Glomerular endothelial cell (primary cell): Measurements from ENCODE around the gene NAP1L1. TPM values are rescaled to one million over a fixed set of nuclear protein-coding genes. Genes with fewer than 3 reads are reported as not detected.

ENCODE experiments used
- DNase-seq: peaks from one replicate; pipeline ENCODE4 v3.0.0-alpha.2; 2011; ENCODE audit warnings: low read depth, low spot score; ENCODE audit errors: extremely low read depth
- total RNA-seq: library from RNA; depleted of rRNA; stranded (reverse); fragments of >200 nt; gene quantifications from 2 replicates; pipeline ENCODE4 v1.2.3, GENCODE V29; 2015

Gene NAP1L1
- total RNA-seq: 316 and 362 TPM in 2 replicates

GRCh38 chr12:76083904-76084862 is at the start of gene NAP1L1:
Gene NAP1L1, minus strand, starts transcription at chr12:76084685. Its CDS starts 10,466 bp downstream, at chr12:76074219.
- peak; percentile 82 for DNase-seq

DNA sequence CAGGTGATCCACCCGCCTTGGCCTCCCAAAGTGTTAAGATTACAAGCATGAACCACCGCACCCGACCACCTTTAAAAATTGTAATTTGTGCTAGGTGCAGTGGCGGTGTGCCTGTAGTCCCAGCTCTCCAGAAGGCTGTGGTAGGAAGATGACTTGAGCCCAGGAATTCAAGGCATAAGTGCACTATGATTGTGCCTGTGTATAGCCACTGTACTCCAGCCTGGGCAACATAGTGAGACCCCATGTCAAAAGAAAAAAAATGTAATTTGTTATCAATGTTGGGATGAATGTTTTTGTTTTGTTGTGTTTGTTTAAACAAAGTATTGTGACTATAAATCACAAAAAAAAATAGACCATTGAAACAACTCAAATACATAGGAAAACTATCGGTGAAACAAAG is 43.1 kb upstream of the NAP1L1 start:
- no peak for DNase-seq

DNA sequence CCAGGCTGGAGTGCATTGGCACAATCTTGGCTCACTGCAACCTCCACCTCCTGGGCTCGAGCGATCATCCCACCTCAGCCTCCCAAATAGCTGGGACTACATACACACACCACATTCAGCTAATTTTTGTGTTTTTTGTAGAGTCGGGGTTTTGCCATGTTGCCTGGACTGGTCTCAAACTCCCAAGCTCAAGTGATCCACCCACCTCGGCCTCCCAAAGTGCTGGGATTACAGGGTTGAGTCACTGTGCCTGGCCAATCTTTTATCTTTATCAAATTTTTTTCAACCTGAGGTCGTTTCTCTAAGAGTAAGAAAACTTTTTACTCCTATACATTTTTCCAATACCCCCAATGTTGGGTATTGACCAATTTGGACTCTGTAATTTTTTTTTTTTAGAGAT is 40.0 kb upstream of the NAP1L1 start:
- DNase-seq: no peak

DNA sequence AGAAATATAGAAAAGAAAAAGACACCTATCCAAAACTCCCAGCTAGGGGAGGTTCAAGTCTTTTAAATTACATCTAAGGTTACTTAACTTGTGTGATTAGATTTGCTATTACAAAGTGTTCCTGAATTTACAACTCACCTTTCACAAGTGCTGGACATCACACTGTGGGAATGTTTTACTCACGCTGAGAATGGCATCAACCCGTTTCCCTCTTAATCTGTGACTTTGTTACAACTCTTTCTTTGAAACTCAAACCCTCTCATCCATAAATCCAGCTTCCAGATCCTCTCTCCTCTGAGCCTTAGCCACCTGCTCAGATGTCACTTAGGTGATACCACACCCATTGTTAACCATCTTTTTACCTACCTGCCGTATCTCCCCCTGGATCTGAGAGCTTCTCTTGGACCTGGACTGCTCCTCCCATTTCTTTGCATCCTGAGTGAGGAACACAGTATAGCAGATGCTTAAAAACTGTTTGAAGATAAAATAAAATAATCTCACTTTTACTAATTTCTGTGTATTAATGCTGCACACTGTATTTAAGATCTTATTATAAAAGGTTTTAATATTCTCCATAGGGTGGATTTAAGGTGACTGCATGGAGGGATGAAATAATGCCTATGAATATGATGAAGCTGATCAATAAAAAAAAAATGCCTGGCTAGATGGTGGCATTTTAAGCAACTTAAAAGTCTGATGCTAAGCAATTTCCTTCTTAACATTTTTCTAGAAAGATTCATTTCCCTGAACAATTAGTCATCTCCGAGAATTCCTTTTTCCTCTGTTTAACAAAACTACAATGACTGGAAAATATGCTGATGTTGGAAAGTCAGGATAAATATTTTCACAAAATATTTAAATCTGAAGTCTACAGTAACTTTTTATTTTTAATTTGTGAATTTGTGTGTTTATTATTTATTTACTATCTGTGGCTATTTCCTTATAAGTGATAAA is 39.1 kb upstream of the NAP1L1 start:
- peak; percentile 57 for DNase-seq

- DNase-seq: no peak
Measured at GRCh38 chr12:76119887-76120286, 35.4 kb upstream of the NAP1L1 start.

DNA sequence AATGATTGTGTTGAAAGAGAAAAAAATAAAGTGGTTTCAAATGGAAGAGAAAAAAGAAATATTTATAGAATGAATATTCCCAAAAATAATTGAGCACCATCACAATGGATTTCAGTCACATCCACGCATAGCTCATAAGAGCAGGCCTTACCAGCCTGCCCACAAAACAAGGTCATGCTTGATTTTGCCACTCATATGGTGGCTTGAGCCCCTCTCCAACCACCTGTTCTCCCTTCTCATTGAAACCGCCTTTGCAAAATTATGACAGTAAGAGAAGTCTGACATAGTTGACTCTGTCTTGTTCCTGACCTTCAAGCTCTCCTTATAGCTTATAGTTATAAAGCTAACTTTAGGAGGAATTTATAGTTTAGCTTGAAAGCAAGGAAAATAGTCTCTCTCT is 33.3 kb upstream of the NAP1L1 start:
- no peak for DNase-seq

GRCh38 chr12:76117067-76117691 is 32.7 kb upstream of the NAP1L1 start:
- DNase-seq: no peak

DNA sequence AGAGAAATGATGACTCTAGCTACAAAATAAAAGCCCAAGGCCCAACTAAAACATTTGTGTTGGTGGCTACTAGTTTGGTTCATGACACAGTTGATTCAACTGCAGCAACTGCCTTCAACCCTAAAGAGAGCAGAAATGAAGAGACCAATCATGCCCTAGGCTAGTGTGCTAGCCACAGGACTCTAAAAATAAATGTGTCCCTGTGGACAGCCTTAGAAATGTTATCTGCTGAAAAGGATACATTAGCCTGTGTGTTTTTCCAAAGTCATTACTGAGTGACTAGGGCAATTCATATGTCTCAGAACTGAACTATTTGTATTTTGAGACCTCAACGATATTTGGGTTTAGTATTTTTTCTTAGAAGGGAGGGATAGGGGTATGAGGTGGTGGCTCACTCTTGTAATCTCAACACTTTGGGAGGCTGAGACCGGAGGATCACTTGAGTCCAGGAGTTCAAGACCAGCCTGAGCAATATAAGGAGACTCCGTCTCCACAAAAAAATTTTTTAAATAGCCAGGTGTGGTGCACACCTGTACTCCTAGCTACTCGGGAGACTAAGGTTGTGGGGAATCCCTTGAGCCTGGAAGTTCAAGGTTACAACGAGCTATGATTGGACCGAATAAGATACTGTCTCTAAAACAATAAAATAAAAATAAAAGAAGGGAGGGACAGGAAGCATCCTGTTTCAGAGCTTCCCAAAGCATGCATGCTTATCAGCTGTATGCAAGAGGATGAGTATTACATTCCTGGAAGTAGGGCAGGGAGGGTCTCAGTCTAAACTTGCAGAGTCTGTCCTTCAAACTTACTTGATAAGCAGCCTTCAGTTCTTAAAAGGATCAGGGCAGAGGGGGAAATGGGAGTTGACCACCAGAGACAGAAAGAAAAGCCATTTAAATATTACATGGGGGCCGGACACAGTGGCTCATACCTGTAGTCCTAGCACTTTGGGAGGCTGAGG is 29.6 kb upstream of the NAP1L1 start:
- no peak for DNase-seq

- no peak for DNase-seq
Measured at GRCh38 chr12:76111209-76111749, 26.8 kb upstream of the NAP1L1 start.

DNA sequence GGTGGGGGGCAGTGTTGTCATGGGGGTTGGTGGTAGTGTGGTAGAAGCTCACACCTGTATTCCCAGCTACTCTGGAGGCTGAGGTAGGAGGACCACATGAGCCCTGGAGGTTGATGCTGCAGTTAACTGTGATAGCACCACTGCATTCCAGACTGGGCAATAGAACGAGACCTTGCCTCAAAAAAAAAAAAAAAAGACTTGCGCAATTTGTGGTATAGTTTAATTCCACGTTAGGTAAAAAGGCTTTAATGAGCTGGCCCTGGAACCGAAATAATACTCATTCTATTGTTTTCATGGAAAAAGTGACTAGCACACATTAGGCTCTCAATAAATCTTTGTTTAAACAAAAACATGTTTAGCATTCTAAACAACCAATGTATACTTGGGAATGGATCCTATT is 25.4 kb upstream of the NAP1L1 start:
- DNase-seq: no peak

DNA sequence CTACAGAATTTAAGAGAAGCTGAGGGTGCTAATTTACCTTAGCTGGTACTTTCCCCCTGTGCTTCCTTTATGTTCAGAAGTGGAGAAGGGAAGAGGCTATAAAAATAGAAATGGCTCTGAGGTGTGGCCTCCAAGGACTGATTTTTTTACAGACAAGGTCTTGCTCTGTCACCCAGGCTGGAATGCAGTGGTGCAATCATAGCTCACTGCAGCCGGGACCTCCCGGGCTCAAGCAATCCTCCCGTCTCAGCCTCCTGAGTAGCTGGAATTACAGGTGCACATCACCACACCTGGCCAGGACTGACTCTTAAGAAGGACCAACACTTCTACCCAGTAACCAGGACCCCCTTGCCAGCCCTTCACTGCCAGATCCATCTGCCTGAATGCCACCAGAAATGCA is 23.9 kb upstream of the NAP1L1 start:
- no peak for DNase-seq

- DNase-seq: no peak
Measured at GRCh38 chr12:76106631-76107030, 22.1 kb upstream of the NAP1L1 start.

DNA sequence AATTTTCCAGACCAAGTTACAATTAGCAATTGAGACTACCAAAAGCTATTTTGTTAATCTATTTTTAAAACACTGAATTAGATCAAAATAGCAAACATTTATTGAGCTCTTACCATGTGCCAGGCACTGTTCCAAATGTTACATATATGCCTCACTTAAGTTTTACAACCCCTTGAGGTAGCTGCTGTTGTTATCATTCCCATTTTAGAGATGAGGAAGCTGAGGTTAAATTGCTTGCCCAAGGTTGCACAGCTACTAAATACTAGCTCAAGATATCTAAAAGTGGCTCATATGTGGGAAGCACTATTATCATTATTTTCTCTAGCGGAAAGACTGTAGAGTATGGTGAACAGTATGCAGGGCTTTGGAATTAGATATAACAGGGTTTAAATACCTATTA is 19.5 kb upstream of the NAP1L1 start:
- no peak for DNase-seq

GRCh38 chr12:76101739-76102385 is 17.4 kb upstream of the NAP1L1 start:
- DNase-seq: no peak

- no peak for DNase-seq
Measured at GRCh38 chr12:76096079-76096646, 11.7 kb upstream of the NAP1L1 start.

- DNase-seq: no peak
Measured at GRCh38 chr12:76094754-76095153, 10.3 kb upstream of the NAP1L1 start.

GRCh38 chr12:76091246-76091754 is 6.8 kb upstream of the NAP1L1 start:
- DNase-seq: no peak

DNA sequence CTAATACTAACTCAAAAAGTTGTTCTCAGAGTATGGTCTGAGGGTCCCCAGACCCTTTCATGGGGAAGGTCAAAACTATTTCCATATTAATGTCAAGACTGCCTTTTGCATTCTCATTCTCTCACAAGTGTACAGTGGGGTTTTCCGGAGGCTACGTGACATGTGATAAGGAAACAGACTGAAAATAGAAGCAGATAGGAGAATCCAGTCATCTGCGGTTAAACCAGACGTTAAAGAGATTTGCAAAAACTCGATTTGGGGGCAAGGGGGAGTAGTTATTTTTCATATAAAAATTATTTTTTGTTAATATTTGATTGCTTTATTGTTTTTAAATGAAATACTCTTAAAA is 1.0 kb upstream of the NAP1L1 start:
- no peak for DNase-seq
